ENCODE results near the gene PPM1H. TPM values are rescaled to one million over a fixed set of nuclear protein-coding genes. Genes with fewer than 3 reads are reported as not detected.

Gene PPM1H
- polyA plus RNA-seq, 1 donor = 20.0 TPM

DNA sequence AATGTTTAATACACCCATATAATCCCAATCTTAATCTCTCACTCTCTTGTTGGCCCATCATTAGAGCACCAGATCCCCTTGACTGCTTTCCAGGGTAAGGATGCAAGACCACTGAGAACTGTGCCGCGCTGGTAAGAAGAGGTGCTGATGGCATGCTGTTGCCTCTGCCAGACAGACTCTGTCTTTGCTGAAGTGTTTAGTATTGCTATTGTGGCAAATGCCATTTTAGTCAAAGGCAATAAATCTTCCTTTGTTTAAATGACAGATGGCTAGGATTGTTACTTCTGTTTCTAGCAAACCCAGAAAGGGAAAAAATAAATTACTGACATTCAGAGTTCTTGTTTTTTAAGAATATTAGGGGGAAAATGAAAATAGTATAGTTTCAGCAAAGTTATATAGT is 316.0 kb downstream of the PPM1H start:
- no CpG with 5 or more reads among the region's 2 CpGs for WGBS (ENCODE audit: insufficient coverage, low lambda C conversion rate)
- Histone ChIP-seq H3K4me3 (ENCODE audit: low read length) (no peak overlapping the region), H3K27ac (ENCODE audit: low read length) (no peak overlapping the region), H3K9me3 (ENCODE audit: control insufficient read depth, low read depth, low read length) (no peaks in the 10 kb centered on the region), H3K4me1 (ENCODE audit: control insufficient read depth, insufficient read depth, low read length) (no peaks in the 10 kb centered on the region), H3K36me3 (ENCODE audit: control insufficient read depth, insufficient read depth, low read length) (no peaks in the 10 kb centered on the region), H3K27me3 (ENCODE audit: control insufficient read depth, insufficient read depth, low read length) (no peaks in the 10 kb centered on the region)
- DNase-seq = no peak

DNA sequence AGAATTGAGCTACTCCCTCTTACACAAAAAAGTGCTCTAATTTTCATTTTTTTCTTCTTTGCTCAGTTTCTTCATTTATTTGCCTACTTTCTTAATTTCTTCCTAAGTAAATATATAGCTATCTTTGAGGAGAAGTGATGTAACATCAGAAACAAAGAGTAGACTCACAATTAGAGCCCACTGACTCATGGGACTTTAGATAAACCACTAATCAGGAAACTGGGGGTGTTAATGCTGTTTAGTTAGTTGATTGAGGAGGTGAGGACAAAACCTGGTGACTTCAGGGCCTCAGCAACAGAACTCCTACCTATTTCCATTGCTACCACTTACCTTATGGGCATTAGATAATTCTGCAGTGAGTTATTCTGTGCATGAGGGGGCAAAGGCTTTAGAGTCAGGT is 316.6 kb downstream of the PPM1H start:
- no peak overlapping the region for H3K27ac ChIP-seq (ENCODE audit: low read length)
- no peaks in the 10 kb centered on the region for H3K9me3 ChIP-seq (ENCODE audit: control insufficient read depth, low read depth, low read length)

DNA sequence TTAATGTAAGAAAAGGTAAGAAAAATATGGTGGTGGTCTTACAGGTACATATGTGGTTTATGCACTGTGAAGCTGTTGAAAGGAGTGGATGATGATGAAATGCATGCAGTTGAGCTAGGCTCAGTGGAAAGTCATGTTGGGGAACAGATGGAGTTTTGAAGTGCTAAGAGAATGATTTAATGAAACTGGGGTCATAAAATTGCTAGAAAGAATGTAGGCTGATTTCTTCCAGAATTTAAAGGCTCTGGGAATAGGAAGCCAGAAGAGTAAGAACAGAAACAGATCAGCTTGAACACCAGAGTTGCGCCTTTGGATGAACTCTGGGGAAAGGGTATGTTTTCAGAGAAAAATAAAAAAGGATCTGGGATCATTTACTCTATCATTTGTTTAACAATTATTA is 321.9 kb downstream of the PPM1H start:
- no peaks in the 10 kb centered on the region for H3K4me1 ChIP-seq (ENCODE audit: control insufficient read depth, insufficient read depth, low read length)
- DNase-seq = no peak
- 100% methylated on average over 1 of the region's 1 CpG for WGBS (ENCODE audit: insufficient coverage, low lambda C conversion rate)

More for the DNA sequence above, 316.6 kb downstream of the PPM1H start:
- H3K4me3 ChIP-seq (ENCODE audit: low read length) = no peak overlapping the region
- H3K36me3 ChIP-seq (ENCODE audit: control insufficient read depth, insufficient read depth, low read length) = no peaks in the 10 kb centered on the region
- peak in 1 of 2 donors; percentile 30 for DNase-seq
- H3K4me1 ChIP-seq (ENCODE audit: control insufficient read depth, insufficient read depth, low read length) = no peaks in the 10 kb centered on the region
- no peaks in the 10 kb centered on the region for H3K27me3 ChIP-seq (ENCODE audit: control insufficient read depth, insufficient read depth, low read length)

DNA sequence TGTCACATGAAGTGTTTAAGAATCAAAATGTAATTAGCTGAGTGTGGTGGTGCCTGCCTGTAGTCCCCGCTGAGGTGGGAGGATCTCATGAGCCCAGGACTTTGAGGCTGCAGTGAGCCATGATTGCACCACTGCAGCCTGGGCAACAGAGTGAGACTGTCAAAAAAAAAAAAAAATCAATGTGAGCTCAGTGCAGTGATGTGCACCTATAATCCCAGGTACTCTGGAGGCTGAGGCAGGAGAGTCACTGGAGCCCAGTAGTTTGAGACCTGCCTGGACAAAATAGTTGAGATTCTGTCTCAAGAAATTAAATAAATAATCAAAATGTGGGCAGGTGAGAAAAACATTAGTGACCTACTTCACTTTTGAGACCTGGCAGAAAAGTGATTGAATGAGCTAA is 328.3 kb downstream of the PPM1H start:
- no peak for DNase-seq
- no peaks in the 10 kb centered on the region for H3K27me3 ChIP-seq (ENCODE audit: control insufficient read depth, insufficient read depth, low read length)
- WGBS (ENCODE audit: insufficient coverage, low lambda C conversion rate) = no CpG with 5 or more reads among the region's 1 CpG
- peaks cover 3% of the 10 kb centered on the region for H3K9me3 ChIP-seq (ENCODE audit: control insufficient read depth, low read depth, low read length)
- no peaks in the 10 kb centered on the region for H3K36me3 ChIP-seq (ENCODE audit: control insufficient read depth, insufficient read depth, low read length)
- H3K4me3 ChIP-seq (ENCODE audit: low read length) = no peak overlapping the region
- peaks cover 3% of the 10 kb centered on the region for H3K4me1 ChIP-seq (ENCODE audit: control insufficient read depth, insufficient read depth, low read length)
- H3K27ac ChIP-seq (ENCODE audit: low read length) = no peak overlapping the region

More for the DNA sequence above, 321.9 kb downstream of the PPM1H start:
- no peaks in the 10 kb centered on the region for H3K27me3 ChIP-seq (ENCODE audit: control insufficient read depth, insufficient read depth, low read length)
- H3K27ac ChIP-seq (ENCODE audit: low read length) = no peak overlapping the region
- H3K36me3 ChIP-seq (ENCODE audit: control insufficient read depth, insufficient read depth, low read length) = no peaks in the 10 kb centered on the region
- no peak overlapping the region for H3K4me3 ChIP-seq (ENCODE audit: low read length)
- no peaks in the 10 kb centered on the region for H3K9me3 ChIP-seq (ENCODE audit: control insufficient read depth, low read depth, low read length)

DNA sequence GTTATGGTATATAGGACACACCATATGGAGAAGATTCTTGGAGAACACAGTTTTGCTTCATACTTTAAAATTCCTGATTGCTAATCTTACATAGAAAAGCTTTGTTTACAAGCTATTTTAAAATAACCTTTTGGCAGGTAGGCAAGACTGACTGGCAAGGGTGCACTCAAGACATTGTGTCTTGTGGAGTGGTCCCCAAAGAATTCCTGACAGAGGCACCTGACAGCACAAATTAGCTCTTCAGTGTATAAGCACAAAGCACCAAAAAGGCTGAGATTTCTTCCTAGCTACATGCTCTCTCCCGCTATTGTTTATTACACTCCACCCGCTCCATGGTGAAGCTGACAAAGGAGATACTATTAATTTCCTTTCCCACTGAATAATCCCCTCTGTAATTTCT is 329.0 kb downstream of the PPM1H start:
- no peaks in the 10 kb centered on the region for H3K27me3 ChIP-seq (ENCODE audit: control insufficient read depth, insufficient read depth, low read length)
- no peak overlapping the region for H3K4me3 ChIP-seq (ENCODE audit: low read length)
- H3K4me1 ChIP-seq (ENCODE audit: control insufficient read depth, insufficient read depth, low read length) = peaks cover 4% of the 10 kb centered on the region
- peaks cover 3% of the 10 kb centered on the region for H3K9me3 ChIP-seq (ENCODE audit: control insufficient read depth, low read depth, low read length)
- no peaks in the 10 kb centered on the region for H3K36me3 ChIP-seq (ENCODE audit: control insufficient read depth, insufficient read depth, low read length)
- H3K27ac ChIP-seq (ENCODE audit: low read length) = no peak overlapping the region
- WGBS (ENCODE audit: insufficient coverage, low lambda C conversion rate) = no CpG with 5 or more reads among the region's 2 CpGs
- no peak for DNase-seq

DNA sequence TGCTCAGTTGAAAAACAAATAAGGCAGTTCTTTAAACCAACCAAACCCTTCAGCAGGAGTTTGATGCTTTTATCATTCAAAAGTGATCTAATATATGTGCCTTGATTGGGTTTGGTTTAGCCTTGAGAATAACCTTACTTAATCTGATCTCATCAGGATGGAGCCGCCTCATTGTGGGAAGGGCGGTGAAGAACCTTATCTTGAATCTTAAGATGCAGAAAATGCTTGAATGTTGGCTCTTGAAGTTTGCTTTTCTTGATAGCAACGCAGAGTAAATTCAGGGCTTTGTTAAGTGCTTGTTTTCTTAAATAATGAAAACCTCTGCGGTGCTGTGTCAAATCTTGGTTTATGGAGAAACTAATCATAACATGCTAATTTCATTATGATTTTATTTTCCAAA is 330.1 kb downstream of the PPM1H start:
- WGBS (ENCODE audit: insufficient coverage, low lambda C conversion rate) = 50% methylated on average over 2 of the region's 4 CpGs
- Histone ChIP-seq H3K27me3 (ENCODE audit: control insufficient read depth, insufficient read depth, low read length) (no peaks in the 10 kb centered on the region), H3K36me3 (ENCODE audit: control insufficient read depth, insufficient read depth, low read length) (no peaks in the 10 kb centered on the region), H3K4me3 (ENCODE audit: low read length) (peak overlapping the region; percentile 95), H3K27ac (ENCODE audit: low read length) (no peak overlapping the region), H3K4me1 (ENCODE audit: control insufficient read depth, insufficient read depth, low read length) (peaks cover 4% of the 10 kb centered on the region), H3K9me3 (ENCODE audit: control insufficient read depth, low read depth, low read length) (peaks cover 3% of the 10 kb centered on the region)
- DNase-seq = no peak

DNA sequence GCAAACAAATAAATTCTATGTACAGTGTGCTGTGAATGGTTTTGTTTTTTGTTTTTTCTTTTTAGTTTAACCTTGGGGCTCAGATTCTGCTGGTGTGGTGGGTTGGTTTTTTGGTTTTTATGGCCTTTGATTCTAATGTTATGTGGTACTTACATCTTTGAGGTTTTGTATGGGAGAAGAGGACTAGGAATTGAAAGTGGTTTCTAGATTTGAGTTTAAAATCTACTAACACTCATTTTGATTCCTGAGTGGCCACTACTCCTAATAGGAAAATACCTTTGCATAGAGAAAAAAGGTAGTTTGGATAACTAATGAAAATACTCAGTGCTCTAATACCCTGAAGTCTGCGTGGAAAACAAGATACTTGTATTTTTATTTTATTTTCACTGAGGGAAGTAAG is 330.6 kb downstream of the PPM1H start:
- no peak overlapping the region for H3K27ac ChIP-seq (ENCODE audit: low read length)
- no peaks in the 10 kb centered on the region for H3K36me3 ChIP-seq (ENCODE audit: control insufficient read depth, insufficient read depth, low read length)
- DNase-seq = no peak
- H3K9me3 ChIP-seq (ENCODE audit: control insufficient read depth, low read depth, low read length) = peaks cover 3% of the 10 kb centered on the region
- WGBS (ENCODE audit: insufficient coverage, low lambda C conversion rate) = no CpG with 5 or more reads among the region's 1 CpG
- peaks cover 4% of the 10 kb centered on the region for H3K4me1 ChIP-seq (ENCODE audit: control insufficient read depth, insufficient read depth, low read length)
- no peaks in the 10 kb centered on the region for H3K27me3 ChIP-seq (ENCODE audit: control insufficient read depth, insufficient read depth, low read length)
- peak overlapping the region; percentile 95 for H3K4me3 ChIP-seq (ENCODE audit: low read length)

DNA sequence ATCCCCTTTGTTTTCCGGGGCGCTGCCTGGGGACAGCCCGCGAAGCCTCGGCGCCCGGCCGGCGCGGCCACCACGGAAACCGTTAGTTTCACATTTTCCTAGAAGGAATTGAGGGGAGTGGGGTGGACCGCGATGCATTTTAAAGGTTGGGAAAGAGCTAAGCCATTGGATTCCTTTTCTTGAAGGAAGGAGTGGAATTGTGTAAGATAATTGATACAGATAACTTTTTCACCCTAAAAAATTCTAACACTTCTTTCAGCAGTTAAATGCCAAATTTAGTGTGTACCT is 331.2 kb downstream of the PPM1H start:
- WGBS (ENCODE audit: insufficient coverage, low lambda C conversion rate) = no CpG with 5 or more reads among the region's 14 CpGs
- Histone ChIP-seq H3K4me1 (ENCODE audit: control insufficient read depth, insufficient read depth, low read length) (peaks cover 4% of the 10 kb centered on the region), H3K4me3 (ENCODE audit: low read length) (peak overlapping the region; percentile 95), H3K27me3 (ENCODE audit: control insufficient read depth, insufficient read depth, low read length) (no peaks in the 10 kb centered on the region), H3K9me3 (ENCODE audit: control insufficient read depth, low read depth, low read length) (peaks cover 3% of the 10 kb centered on the region), H3K27ac (ENCODE audit: low read length) (peak overlapping the region; percentile 100), H3K36me3 (ENCODE audit: control insufficient read depth, insufficient read depth, low read length) (no peaks in the 10 kb centered on the region)
- DNase-seq = no peak

DNA sequence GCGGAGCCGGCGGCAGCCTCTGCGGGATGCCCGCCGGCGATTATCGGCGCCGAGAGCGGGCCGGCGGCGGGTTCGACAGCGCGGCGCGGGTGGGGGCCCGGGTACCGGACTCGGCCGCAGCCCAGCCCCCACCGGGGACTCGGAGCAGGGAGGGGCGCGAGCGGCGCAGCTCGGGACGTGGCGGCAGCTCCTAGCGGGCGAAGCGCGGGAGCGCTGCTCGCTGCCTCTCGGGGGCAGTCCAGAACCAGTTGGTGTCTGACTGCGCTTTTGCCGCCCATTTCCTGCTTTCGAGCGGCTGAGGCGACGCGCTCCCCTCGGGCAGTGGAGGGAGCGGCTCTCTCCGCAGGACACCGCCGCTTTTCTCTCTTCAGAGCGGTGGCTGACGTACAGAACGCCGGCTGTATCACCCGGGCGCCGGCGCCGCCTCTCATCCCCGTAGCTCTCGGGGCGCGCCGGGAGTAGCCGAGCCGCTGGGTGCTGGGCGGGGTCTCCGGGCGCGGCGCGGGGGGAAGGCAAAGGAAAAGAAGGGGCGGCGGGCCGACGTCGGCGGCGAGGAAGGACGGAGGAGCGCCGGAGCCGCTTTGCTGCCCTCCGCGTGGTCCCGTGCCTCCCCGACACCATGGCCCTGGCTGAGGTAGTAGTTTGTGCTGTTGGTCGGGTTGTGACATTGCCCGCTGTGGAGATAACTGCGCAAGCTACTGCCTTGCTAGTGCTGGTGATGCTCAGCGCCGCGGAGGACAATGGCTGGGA is 331.7 kb downstream of the PPM1H start:
- Histone ChIP-seq H3K36me3 (ENCODE audit: control insufficient read depth, insufficient read depth, low read length) (no peaks in the 10 kb centered on the region), H3K9me3 (ENCODE audit: control insufficient read depth, low read depth, low read length) (peaks cover 3% of the 10 kb centered on the region), H3K27me3 (ENCODE audit: control insufficient read depth, insufficient read depth, low read length) (no peaks in the 10 kb centered on the region), H3K4me1 (ENCODE audit: control insufficient read depth, insufficient read depth, low read length) (peaks cover 4% of the 10 kb centered on the region), H3K27ac (ENCODE audit: low read length) (peak overlapping the region; percentile 100), H3K4me3 (ENCODE audit: low read length) (peak overlapping the region; percentile 95)
- WGBS (ENCODE audit: insufficient coverage, low lambda C conversion rate) = no CpG with 5 or more reads among the region's 94 CpGs
- peak; percentile 89 to 95 for DNase-seq

DNA sequence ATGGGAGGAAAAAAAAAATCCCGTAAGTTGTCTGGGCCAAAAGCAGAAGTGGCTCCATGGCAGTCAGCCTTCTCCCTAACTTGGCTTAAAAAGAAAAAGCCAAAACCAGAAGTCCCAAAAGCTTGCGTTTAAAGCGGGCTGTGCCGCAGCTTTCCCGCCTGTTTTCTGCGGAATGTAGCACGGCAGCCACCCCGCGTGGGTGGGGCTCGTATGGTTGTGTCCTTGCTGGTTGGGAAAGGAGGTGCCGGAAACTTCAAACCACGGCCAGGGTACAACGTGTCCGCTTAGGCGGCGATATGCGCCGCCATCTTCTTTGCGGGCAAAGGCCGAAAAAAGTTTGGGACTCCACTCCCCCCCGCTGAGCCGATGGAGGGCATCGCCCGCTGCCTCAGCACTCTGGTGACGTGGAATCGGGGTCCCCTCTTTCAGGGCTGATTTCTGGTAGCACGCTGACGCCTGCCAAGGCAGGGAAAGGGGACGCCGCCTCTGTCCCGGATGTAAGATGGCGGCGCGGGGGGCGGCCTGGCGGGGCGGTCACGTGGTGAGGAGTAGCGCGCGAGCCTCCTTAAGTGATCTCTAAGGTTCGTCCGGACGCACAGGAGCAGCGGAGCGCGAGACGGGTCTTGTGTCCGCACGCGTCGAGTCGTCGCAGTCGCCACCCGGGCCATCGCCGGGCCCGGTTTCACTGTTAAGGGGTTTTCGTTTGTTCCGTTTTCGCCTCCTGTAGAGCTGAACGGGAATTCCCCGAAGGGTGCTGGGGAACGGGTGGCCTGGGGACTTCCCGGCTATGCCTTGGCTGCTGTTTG is 332.5 kb downstream of the PPM1H start:
- WGBS (ENCODE audit: insufficient coverage, low lambda C conversion rate) = no CpG with 5 or more reads among the region's 66 CpGs

More for the DNA sequence above, 332.5 kb downstream of the PPM1H start:
- Histone ChIP-seq H3K36me3 (ENCODE audit: control insufficient read depth, insufficient read depth, low read length) (no peaks in the 10 kb centered on the region), H3K27me3 (ENCODE audit: control insufficient read depth, insufficient read depth, low read length) (no peaks in the 10 kb centered on the region), H3K4me1 (ENCODE audit: control insufficient read depth, insufficient read depth, low read length) (peaks cover 4% of the 10 kb centered on the region), H3K9me3 (ENCODE audit: control insufficient read depth, low read depth, low read length) (peaks cover 3% of the 10 kb centered on the region), H3K27ac (ENCODE audit: low read length) (peak overlapping the region; percentile 100), H3K4me3 (ENCODE audit: low read length) (peak overlapping the region; percentile 95)
- DNase-seq = peak; percentile 83 to 95
